KMS-11 (cell line): ENCODE results near the gene BBOF1.

Experiments used
- H2AFZ ChIP-seq: fragments of 200-600 bp; sonication (generic); 2 replicates; pipeline ENCODE4 v1.6.1; 2016; ENCODE audit warnings: antibody characterized with exemption, mixed run types, low read depth
- H3K27ac ChIP-seq: fragments of 200-600 bp; sonication (generic); 2 replicates; pipeline ENCODE4 v1.6.1; 2016; ENCODE audit warnings: mild to moderate bottlenecking, mixed run types
- H3K27me3 ChIP-seq: fragments of 200-600 bp; sonication (generic); 2 replicates; pipeline ENCODE4 v1.6.1; 2017; ENCODE audit warnings: mild to moderate bottlenecking, low read depth, mixed run types, moderate library complexity; ENCODE audit not compliant: insufficient read depth
- H3K36me3 ChIP-seq: fragments of 200-600 bp; sonication (generic); 2 replicates; pipeline ENCODE4 v1.6.1; 2017; ENCODE audit warnings: mild to moderate bottlenecking, mixed run types; ENCODE audit not compliant: insufficient read depth
- H3K4me1 ChIP-seq: fragments of 200-600 bp; sonication (generic); 2 replicates; pipeline ENCODE4 v1.6.1; 2016; ENCODE audit warnings: mild to moderate bottlenecking, low read depth, mixed run types; ENCODE audit not compliant: poor library complexity, severe bottlenecking
- H3K4me2 ChIP-seq: fragments of 200-600 bp; sonication (generic); 2 replicates; pipeline ENCODE4 v1.7.0; 2016; ENCODE audit warnings: mild to moderate bottlenecking, mixed run types
- H3K4me3 ChIP-seq: fragments of 200-600 bp; sonication (generic); IDR thresholded peaks from 2 replicates; pipeline ENCODE4 v1.6.1; 2017; ENCODE audit warnings: low read depth, low read length, mixed read lengths; ENCODE audit not compliant: insufficient read depth
- H3K79me2 ChIP-seq: fragments of 200-600 bp; sonication (generic); 2 replicates; pipeline ENCODE4 v1.6.1; 2016; ENCODE audit warnings: low read depth, mixed run types; ENCODE audit not compliant: insufficient read depth
- H3K9ac ChIP-seq: fragments of 200-600 bp; sonication (generic); 2 replicates; pipeline ENCODE4 v1.6.1; 2016; ENCODE audit warnings: mild to moderate bottlenecking, mixed run types
- H4K20me1 ChIP-seq: fragments of 200-600 bp; sonication (generic); 2 replicates; pipeline ENCODE4 v1.6.1; 2016; ENCODE audit warnings: mild to moderate bottlenecking, mixed run types; ENCODE audit not compliant: insufficient read depth
- TF ChIP-seq, protein P1 (sequence below): fragments of 200-600 bp; sonication (generic); conservative IDR thresholded peaks from 2 replicates; pipeline ENCODE4 v1.6.1; 2017; ENCODE audit warnings: low read depth, mild to moderate bottlenecking, antibody characterized with exemption, low read length, moderate library complexity, mixed read lengths

Gene BBOF1

DNA sequence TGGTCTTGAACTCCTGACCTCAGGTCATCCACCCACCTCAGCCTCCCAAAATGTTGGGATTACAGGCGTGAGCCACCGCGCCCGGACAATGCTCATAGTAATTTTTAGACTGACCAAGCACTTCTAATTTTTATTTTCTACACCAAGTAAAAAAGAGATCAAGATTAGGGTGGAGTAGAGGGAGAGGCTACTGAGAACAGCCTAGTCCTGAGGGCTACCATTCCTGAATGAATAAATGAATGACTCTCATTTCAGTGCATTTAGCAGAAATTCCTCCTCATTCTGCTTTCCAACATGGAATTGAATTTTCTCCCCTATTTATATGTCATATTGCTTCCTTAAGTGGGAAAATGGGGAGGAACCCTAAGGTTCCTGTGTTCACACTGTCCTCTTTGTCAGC lies 26.4 kb downstream of the BBOF1 start:
- Histone ChIP-seq H3K27me3 (no peaks in the 10 kb centered on the region), H4K20me1 (no peaks in the 10 kb centered on the region), H3K4me1 (no peaks in the 10 kb centered on the region), H2AFZ (no peak overlapping the region), H3K79me2 (no peaks in the 10 kb centered on the region), H3K36me3 (no peaks in the 10 kb centered on the region), H3K9ac (no peak overlapping the region), H3K27ac (no peak overlapping the region), H3K4me3 (no peak overlapping the region), H3K4me2 (no peak overlapping the region)
- TF ChIP-seq, protein P1, sequence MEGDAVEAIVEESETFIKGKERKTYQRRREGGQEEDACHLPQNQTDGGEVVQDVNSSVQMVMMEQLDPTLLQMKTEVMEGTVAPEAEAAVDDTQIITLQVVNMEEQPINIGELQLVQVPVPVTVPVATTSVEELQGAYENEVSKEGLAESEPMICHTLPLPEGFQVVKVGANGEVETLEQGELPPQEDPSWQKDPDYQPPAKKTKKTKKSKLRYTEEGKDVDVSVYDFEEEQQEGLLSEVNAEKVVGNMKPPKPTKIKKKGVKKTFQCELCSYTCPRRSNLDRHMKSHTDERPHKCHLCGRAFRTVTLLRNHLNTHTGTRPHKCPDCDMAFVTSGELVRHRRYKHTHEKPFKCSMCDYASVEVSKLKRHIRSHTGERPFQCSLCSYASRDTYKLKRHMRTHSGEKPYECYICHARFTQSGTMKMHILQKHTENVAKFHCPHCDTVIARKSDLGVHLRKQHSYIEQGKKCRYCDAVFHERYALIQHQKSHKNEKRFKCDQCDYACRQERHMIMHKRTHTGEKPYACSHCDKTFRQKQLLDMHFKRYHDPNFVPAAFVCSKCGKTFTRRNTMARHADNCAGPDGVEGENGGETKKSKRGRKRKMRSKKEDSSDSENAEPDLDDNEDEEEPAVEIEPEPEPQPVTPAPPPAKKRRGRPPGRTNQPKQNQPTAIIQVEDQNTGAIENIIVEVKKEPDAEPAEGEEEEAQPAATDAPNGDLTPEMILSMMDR = no peak

DNA sequence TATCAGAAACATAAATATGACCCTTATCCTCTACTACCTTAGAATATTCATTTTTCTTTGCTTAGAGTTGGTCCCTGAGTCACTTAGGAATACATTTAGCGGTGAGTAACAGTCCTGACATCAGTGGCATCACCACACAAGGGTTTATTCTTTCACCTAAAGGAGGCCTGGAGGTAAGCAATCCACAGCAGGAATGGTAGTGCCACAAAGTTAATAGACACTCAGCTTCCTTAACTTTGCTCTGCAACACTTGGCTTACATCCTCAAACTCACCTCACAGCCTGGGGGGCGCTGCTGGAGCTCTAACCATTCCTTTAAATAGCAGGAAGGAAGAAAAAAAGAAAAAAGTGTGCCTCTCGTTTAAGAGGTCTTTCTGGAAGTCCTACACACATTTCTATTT lies 29.1 kb downstream of the BBOF1 start:
- TF ChIP-seq, protein P1 = no peak
- Histone ChIP-seq H3K4me1 (no peaks in the 10 kb centered on the region), H3K4me3 (no peak overlapping the region), H2AFZ (no peak overlapping the region), H3K27ac (no peak overlapping the region), H4K20me1 (no peaks in the 10 kb centered on the region), H3K4me2 (no peak overlapping the region), H3K79me2 (no peaks in the 10 kb centered on the region), H3K36me3 (no peaks in the 10 kb centered on the region), H3K27me3 (no peaks in the 10 kb centered on the region), H3K9ac (no peak overlapping the region)

DNA sequence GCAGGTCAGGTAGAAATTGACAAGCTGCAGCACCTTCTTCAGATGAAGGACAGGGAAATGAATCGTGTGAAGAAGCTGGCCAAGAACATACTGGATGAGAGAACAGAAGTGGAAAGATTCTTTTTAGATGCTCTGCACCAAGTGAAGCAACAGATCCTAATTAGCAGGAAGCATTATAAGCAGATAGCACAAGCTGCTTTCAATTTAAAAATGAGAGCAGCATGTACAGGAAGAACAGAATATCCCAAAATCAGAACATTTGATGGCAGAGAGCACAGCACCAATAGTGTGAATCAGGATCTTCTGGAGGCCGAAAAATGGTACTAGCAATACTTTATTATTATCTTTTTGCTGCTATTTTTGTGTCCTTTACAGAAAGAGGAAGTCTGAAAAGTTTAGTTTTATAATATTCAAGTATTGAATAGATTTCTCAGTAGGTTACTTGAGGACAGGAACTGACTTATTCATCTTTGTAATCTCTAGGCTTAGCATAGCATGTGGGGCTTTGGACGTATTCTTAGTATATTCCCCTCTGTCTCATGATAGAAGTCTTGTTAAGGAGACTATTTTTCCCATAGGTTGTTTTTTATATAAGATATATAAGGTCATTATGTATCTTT lies 30.8 kb downstream of the BBOF1 start:
- no peak overlapping the region for H3K4me2 ChIP-seq
- H3K27me3 ChIP-seq = no peaks in the 10 kb centered on the region
- TF ChIP-seq, protein P1 = no peak
- no peaks in the 10 kb centered on the region for H4K20me1 ChIP-seq
- H3K9ac ChIP-seq = no peak overlapping the region
- H2AFZ ChIP-seq = no peak overlapping the region
- H3K79me2 ChIP-seq = no peaks in the 10 kb centered on the region
- no peaks in the 10 kb centered on the region for H3K4me1 ChIP-seq
- H3K4me3 ChIP-seq = no peak overlapping the region
- no peaks in the 10 kb centered on the region for H3K36me3 ChIP-seq
- H3K27ac ChIP-seq = no peak overlapping the region

DNA sequence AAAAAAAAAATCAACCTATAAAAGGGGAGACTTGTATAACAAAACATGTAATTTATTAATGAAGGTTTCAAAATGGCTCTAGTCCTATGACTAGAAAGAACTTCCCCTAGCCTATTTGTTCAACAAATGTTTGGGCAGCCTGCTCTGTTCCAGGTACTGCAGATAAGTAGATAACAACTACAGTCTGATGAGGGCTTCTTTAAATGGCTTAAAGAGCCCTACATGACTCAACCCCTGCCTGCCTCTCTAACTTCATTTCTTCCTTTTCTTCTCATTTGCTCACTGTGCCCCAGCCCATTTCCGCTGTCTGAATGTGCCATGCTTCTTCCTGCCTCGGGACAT lies 43.6 kb downstream of the BBOF1 start:
- no peaks in the 10 kb centered on the region for H3K27me3 ChIP-seq
- no peaks in the 10 kb centered on the region for H4K20me1 ChIP-seq
- no peak overlapping the region for H3K4me3 ChIP-seq
- H3K9ac ChIP-seq = no peak overlapping the region
- H3K4me1 ChIP-seq = no peaks in the 10 kb centered on the region
- H3K79me2 ChIP-seq = no peaks in the 10 kb centered on the region
- H3K36me3 ChIP-seq = no peaks in the 10 kb centered on the region
- no peak overlapping the region for H3K4me2 ChIP-seq
- H3K27ac ChIP-seq = no peak overlapping the region
- no peak overlapping the region for H2AFZ ChIP-seq
- TF ChIP-seq, protein P1 = no peak

DNA sequence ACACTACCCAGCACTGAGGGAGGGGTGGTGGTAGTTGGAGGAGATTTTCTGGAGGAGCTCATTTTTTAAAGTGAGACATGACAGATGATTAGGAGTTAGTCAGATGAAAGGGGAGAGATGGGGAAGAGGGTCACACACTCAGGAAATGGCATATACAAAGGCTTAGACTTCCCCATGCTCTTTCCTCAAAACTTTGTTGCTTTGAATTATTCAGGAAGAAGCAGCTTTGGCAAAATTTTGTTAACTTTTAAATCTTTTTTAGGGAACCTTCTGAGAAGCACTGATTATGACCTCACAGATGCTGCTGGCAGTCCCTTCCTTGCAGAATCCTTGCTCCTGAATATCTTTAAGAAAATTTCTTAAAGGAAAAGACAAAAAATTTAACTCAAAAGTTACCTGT lies 45.3 kb downstream of the BBOF1 start:
- H4K20me1 ChIP-seq = no peaks in the 10 kb centered on the region
- no peaks in the 10 kb centered on the region for H3K27me3 ChIP-seq
- no peak overlapping the region for H3K27ac ChIP-seq
- no peak overlapping the region for H3K4me2 ChIP-seq
- no peak overlapping the region for H3K9ac ChIP-seq
- TF ChIP-seq, protein P1 = no peak
- H3K4me1 ChIP-seq = no peaks in the 10 kb centered on the region
- H2AFZ ChIP-seq = no peak overlapping the region
- no peak overlapping the region for H3K4me3 ChIP-seq
- H3K36me3 ChIP-seq = no peaks in the 10 kb centered on the region
- no peaks in the 10 kb centered on the region for H3K79me2 ChIP-seq
